Caco-2 (cell line): ENCODE data around the gene THRB. TPM values are rescaled to one million over a fixed set of nuclear protein-coding genes. Genes with fewer than 3 reads are reported as not detected.

Experiments
- BruUV-seq: library from RNA; stranded (reverse); fragments of 400-500 nt; replicated peaks from 2 replicates; lab custom pipeline; 2021; lab: Mats Ljungman, UMichigan
- CTCF ChIA-PET: fragments of 300-600 bp; sonication (Branson Sonifier 250); formaldehyde crosslinking; loops from one replicate; lab custom pipeline; 2022; ENCODE audit warnings: antibody characterized with exemption; lab: Charles Lee
- POLR2A ChIA-PET: fragments of 300-600 bp; sonication (Branson Sonifier 250); formaldehyde crosslinking; loops from one replicate; lab custom pipeline; 2022; ENCODE audit warnings: antibody characterized with exemption; lab: Charles Lee
- DNase-seq, 2 experiments: peaks; one replicate each; pipeline versions ENCODE4 v3.0.0 to v3.0.0-alpha.2; 2020 to 2022
- H3K27me3 ChIP-seq: replicated peaks from 2 replicates; pipeline ENCODE4 v1.6.0; 2011; ENCODE audit warnings: low read length; ENCODE audit not compliant: control insufficient read depth, insufficient read depth
- H3K36me3 ChIP-seq: 2 replicates; pipeline ENCODE4 v1.5.1; 2011; ENCODE audit warnings: low read length; ENCODE audit not compliant: control insufficient read depth, insufficient read depth
- H3K4me1 ChIP-seq: fragments of 250-450 bp; sonication (Bioruptor Pico); 2 replicates; pipeline ENCODE4 v1.5.1; 2020; ENCODE audit warnings: mild to moderate bottlenecking
- H3K4me3 ChIP-seq: 2 replicates; pipeline ENCODE4 v1.5.1; 2011; ENCODE audit warnings: low read depth, mild to moderate bottlenecking, control low read depth, low read length
- H3K9me3 ChIP-seq: fragments of 250-450 bp; sonication (Bioruptor Pico); 2 replicates; pipeline ENCODE4 v1.5.1; 2020; ENCODE audit warnings: mild to moderate bottlenecking, moderate library complexity
- H3K27ac Mint-ChIP-seq: one replicate; pipeline ENCODE4 v1.8.0; 2022; ENCODE audit warnings: mixed read lengths; ENCODE audit not compliant: unreplicated experiment
- H3K27me3 Mint-ChIP-seq: one replicate; pipeline ENCODE4 v1.8.0; 2022; ENCODE audit warnings: mixed read lengths; ENCODE audit not compliant: insufficient read depth, unreplicated experiment
- H3K36me3 Mint-ChIP-seq: one replicate; pipeline ENCODE4 v1.8.0; 2022; ENCODE audit warnings: mild to moderate bottlenecking, mixed read lengths; ENCODE audit not compliant: insufficient read depth, unreplicated experiment
- H3K4me1 Mint-ChIP-seq: one replicate; pipeline ENCODE4 v1.8.0; 2022; ENCODE audit warnings: low read depth, mixed read lengths; ENCODE audit not compliant: unreplicated experiment
- H3K4me3 Mint-ChIP-seq: one replicate; pipeline ENCODE4 v1.8.0; 2022; ENCODE audit warnings: mild to moderate bottlenecking, moderate library complexity, mixed read lengths; ENCODE audit not compliant: unreplicated experiment
- H3K9me3 Mint-ChIP-seq: one replicate; pipeline ENCODE4 v1.8.0; 2022; ENCODE audit warnings: mixed read lengths; ENCODE audit not compliant: unreplicated experiment
- CTCF ChIP-seq, 2 experiments: fragments of 200-600 bp in 1 of 2; IDR thresholded peaks; 1 replicate in 1 of 2; 2 replicates in 1 of 2; pipeline versions ENCODE4 v1.5.1 to v1.8.0; 2011 to 2022; ENCODE audit warnings: antibody characterized with exemption in 1 of 2, control low read depth in 1 of 2, inconsistent platforms in 1 of 2, low read depth in 1 of 2, low read length in 1 of 2, mild to moderate bottlenecking in 1 of 2, moderate library complexity in 1 of 2; ENCODE audit not compliant: insufficient read depth in 1 of 2, severe bottlenecking in 1 of 2, unreplicated experiment in 1 of 2
- intact Hi-C: fragments of 100-400 bp; cut with micrococcal nuclease; formaldehyde crosslinking; loops from one replicate; pipeline ENCODE4 v1.10.0; 2022; ENCODE audit not compliant: unreplicated experiment
- total RNA-seq: library from RNA; stranded (reverse); gene quantifications from 2 replicates; pipeline ENCODE4 v1.2.3, GENCODE V29; 2022

THRB gene
- total RNA-seq, 1 experiment from 2014 or later = 19.4 TPM

DNA sequence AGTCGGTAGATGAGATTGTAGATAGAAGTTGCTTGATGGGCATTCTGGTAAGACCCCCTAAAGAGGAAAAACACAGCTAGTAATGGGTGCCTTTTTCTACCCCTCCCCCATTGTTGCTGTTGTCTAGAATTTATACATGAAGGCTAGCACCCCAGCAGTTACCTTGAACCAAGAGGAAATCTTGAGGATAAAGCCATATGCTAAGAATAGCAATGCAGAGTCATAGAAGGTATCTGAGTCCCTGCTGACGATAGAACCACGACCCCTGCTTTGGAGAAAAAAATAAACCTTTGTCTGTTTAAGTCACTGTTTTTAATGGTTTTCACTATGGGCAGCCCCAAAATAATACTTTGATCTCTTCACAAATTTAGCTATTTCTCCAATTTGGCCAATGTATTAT lies 162.6 kb downstream of the THRB start:
- Histone ChIP-seq H3K4me3 (no peak overlapping the region), H3K4me1 (no peaks in the 10 kb centered on the region), H3K27me3 (no peaks in the 10 kb centered on the region), H3K36me3 (no peaks in the 10 kb centered on the region), H3K9me3 (no peaks in the 10 kb centered on the region)
- Mint-ChIP-seq H3K9me3 (no peaks in the 10 kb centered on the region), H3K36me3 (peaks cover 6% of the 10 kb centered on the region), H3K27me3 (no peaks in the 10 kb centered on the region), H3K4me3 (no peak overlapping the region), H3K27ac (no peak overlapping the region), H3K4me1 (no peaks in the 10 kb centered on the region)
- DNase-seq = no peak
- ChIA-PET POLR2A (no interaction called here), CTCF (no interaction called here)
- intact Hi-C loops = no loop called here
- no TSS peak for BruUV-seq
- no peak for TF ChIP-seq CTCF (IDR thresholded peaks at IDR 0.05; ENCODE audit: insufficient read depth in 1 of 2, low read depth in 1 of 2, low read length in 1 of 2, severe bottlenecking in 1 of 2, unreplicated experiment in 1 of 2)

DNA sequence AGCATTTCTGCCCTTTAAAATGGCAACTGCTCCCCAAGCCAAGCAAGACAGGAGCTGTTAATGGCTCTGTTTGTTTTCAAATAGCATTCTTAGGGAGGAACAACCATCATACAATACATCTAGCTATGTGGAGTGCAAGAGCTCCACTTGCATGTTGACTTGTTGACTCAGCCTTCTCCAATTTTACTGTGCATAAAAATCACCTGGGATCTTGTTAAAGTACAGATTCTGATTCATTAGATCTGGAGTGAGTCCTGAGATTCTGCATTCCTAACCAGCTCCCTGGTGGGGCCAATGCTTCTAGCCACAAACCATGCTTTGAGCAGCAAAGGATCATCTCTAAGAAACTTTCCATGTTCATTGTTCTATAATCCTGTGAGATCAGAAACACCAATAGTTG lies 171.4 kb downstream of the THRB start:
- intact Hi-C loops = no loop called here
- CTCF ChIA-PET = no interaction called here
- Mint-ChIP-seq H3K27me3 (no peaks in the 10 kb centered on the region), H3K4me1 (peaks cover under 1% of the 10 kb centered on the region), H3K36me3 (no peaks in the 10 kb centered on the region), H3K4me3 (no peak overlapping the region), H3K27ac (no peak overlapping the region), H3K9me3 (no peaks in the 10 kb centered on the region)
- H3K9me3 ChIP-seq = no peaks in the 10 kb centered on the region
- H3K4me3 ChIP-seq = no peak overlapping the region
- DNase-seq = no peak
- peaks cover 10% of the 10 kb centered on the region for H3K4me1 ChIP-seq
- no TSS peak for BruUV-seq
- H3K27me3 ChIP-seq = no peaks in the 10 kb centered on the region
- no peaks in the 10 kb centered on the region for H3K36me3 ChIP-seq
- POLR2A ChIA-PET = no interaction called here
- no peak for TF ChIP-seq CTCF (IDR thresholded peaks at IDR 0.05; ENCODE audit: insufficient read depth in 1 of 2, low read depth in 1 of 2, low read length in 1 of 2, severe bottlenecking in 1 of 2, unreplicated experiment in 1 of 2)

- Histone ChIP-seq H3K4me1 (peaks cover 37% of the 10 kb centered on the region), H3K4me3 (no peak overlapping the region), H3K36me3 (no peaks in the 10 kb centered on the region), H3K9me3 (no peaks in the 10 kb centered on the region), H3K27me3 (no peaks in the 10 kb centered on the region)
- peaks cover 15% of the 10 kb centered on the region for H3K36me3 Mint-ChIP-seq
- ChIA-PET CTCF (no interaction called here), POLR2A (no interaction called here)
- intact Hi-C loops = no loop called here
- BruUV-seq = no TSS peak
- no peaks in the 10 kb centered on the region for H3K27me3 Mint-ChIP-seq
- TF ChIP-seq CTCF (IDR thresholded peaks at IDR 0.05; ENCODE audit: insufficient read depth in 1 of 2, low read depth in 1 of 2, low read length in 1 of 2, severe bottlenecking in 1 of 2, unreplicated experiment in 1 of 2) = no peak
- peaks cover 22% of the 10 kb centered on the region for H3K4me1 Mint-ChIP-seq
- H3K9me3 Mint-ChIP-seq = no peaks in the 10 kb centered on the region
- no peak for DNase-seq
- H3K27ac Mint-ChIP-seq = no peak overlapping the region
- H3K4me3 Mint-ChIP-seq = no peak overlapping the region
Measured at GRCh38 chr3:24320601-24321000, 174.0 kb downstream of the THRB start.
